ENCODE measurements around the gene PGAP1.
"Not testable (repeated sequence)": the region's sequence is repeated elsewhere in the genome, so short reads cannot be mapped to it uniquely, and the experiment has no call there.

The PGAP1 gene

GRCh38 chr2:196949116-196949515 lies 22.6 kb upstream of the PGAP1 start:
- no peak for DNase-seq

- DNase-seq = no peak
These were observed 18.1 kb upstream of the PGAP1 start for GRCh38 chr2:196944570-196944969.

GRCh38 chr2:196941398-196942078 lies 15.0 kb upstream of the PGAP1 start:
- no peak for DNase-seq

GRCh38 chr2:196939371-196939770 lies 12.9 kb upstream of the PGAP1 start:
- no peak for DNase-seq

DNA sequence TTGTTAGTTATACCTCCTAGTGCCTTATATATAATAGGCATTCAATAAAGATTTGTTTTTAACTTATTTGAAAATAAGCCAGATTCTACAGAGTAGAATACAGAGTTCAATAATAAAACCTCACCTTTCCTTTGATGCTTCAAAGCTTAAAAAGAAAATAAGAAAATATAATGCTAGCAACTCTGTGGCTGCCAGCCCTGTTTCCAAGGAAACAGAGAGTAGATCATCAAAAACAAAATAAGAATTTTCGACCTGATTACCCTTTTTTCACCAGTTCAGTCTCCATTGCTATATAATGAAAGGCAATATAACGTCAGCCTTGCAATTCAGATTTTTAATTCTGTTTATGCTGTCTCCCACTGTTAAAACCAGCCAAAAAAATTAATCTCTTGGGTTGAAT lies 8.9 kb upstream of the PGAP1 start:
- DNase-seq = peak; percentile 20

DNA sequence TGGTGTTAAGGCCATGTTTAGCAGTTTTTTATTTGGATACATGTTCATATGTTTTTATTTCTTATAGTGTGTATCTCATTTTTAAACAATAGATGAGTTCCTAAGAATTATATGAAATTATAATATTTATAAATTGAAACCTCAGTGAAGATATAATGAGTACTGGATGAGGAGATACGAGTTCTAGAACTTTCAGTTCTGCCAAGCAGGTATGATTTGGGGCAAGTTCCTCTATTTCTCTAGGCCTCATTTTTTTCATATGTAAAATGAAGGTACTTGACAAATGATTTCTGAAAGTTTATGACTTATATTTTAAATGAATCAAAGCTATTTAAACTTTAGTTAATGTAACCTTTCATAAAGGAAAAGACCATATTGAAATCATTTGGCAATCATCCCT lies 8.2 kb upstream of the PGAP1 start:
- DNase-seq = no peak

DNA sequence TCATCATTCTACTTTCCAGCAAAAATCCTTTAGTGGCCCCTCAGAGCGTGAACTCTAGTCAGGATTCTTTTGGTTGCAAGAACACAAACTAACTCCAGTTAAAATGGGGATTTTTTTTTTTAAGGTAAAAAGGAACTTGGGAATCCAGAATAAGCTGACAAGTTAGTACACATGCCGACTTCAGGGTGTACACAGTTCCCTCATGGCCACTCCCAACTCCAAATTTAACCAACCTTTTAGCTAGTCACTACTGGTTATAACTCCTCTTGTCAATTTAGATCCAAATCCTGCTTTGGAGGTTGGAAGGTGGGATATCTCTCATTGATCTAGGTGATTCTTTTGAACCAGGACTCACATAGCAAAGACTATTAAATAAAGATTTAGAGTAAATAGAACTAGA lies 5.0 kb upstream of the PGAP1 start:
- no peak for DNase-seq

DNA sequence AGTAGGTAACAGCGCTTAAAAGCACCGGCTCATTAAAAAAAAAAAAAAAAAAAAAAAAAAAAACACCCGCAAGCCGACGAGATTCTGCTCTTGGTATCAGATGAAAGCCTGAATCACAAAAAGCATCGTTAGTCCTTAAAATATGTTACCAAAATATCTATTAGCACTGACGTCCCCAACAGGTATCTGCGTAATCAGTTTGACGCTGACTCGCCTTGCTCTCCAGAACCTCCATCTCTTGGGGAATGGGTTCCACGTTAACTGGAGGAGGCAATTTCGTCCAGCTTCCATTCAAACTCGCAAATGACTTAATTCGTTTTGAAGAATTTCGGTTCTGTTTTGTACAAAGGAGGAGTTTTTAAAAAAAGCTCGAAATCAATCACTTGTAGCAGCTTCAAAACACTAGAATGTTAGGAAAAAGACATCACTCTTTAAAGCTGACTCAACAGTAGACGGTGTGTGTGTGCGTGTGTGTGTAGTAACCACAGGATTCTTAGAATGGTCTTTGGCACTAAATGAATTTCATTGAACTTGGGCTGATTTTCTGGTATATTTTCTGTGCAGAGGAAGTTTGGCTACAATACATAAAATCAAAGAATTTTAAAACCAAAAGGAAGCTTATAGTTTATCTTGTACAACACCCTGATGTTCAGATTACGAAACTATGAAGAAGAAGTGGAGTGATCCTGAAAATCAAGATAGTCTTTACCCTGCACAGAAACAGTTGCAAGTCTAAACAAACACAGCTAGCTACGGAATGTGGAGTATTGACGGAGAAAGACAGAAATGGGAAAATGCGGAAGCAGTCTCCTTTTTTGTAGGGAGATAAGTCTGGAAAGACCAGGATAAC lies 1.1 kb upstream of the PGAP1 start:
- peak; percentile 57 for DNase-seq

GRCh38 chr2:196925768-196926561 lies 542 bp downstream of the PGAP1 start:
- peak; percentile 12 for DNase-seq

DNA sequence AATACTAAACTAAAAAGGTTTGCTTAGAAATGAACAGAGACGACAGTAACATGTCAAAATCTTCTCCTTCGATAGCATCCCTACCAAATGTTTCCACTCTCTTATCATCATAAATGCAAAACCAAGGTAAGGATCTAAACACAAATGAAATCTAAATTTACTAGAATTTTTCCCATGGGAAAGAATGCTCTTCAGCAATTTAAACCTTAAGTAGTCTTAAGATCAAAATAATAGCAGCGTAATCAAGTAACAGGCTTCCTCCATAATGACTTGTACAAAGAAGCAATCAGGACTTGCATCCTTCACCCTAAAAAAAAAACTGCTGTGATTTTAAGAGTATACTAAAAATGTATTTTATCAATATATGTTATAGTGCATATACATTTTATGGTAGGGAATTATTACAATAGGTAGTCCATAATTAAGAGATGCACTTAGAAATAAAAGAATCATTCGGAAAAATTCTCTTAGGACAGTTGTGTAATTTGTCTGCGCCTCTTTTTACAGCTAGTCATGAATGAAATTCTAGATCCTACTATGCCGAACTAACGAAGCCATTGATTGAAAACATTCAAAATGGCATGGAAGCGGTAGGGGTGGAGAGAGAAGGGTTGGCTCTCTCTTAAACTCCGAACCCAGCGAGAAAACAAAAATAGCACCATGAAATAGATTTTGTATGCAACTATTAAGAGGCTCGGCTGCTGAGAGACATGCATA lies 1.3 kb downstream of the PGAP1 start:
- no peak for DNase-seq

DNA sequence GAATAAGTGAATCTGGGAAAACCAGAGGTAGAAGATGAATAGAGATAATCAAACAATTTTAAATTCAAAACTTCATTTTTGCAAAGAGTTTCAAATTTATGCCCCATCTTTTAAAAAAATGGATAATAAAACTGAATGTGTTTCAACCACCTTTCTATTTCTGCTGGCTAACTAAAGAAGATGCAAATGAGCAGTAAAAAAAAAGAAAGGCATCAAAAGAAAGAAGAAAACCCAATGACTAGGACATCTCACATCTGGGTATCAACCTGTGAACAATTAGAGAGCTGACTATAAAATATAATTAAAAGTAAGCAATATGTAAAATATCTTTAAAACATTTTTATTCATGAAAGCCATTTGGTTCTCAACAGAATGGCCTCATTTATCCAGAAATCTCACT lies 2.5 kb downstream of the PGAP1 start:
- no peak for DNase-seq

DNA sequence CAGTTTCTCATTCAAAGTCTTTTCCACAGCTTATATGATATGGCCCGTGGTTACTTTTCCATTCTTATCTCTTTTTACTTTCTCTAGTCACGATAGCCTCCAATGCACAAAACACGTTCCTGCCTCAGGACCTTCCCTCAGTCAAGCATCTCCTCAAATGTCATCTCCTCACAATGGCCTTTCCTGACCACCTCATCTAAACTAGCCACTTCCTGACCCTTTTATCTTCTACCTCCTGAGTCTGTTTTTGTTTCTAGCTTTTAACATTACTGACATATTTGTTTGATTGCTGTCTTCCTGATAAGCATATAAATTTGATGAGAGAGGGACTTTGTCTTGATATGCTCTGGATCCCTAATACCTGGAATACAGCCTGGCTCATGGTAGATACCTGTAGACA lies 7.6 kb downstream of the PGAP1 start:
- DNase-seq = no peak

- DNase-seq = no peak
These were observed 8.7 kb downstream of the PGAP1 start for GRCh38 chr2:196917802-196918201.

GRCh38 chr2:196915507-196916189 lies 10.9 kb downstream of the PGAP1 start:
- DNase-seq = peak; percentile 23

GRCh38 chr2:196914867-196915460 lies 11.5 kb downstream of the PGAP1 start:
- peak; percentile 59 for DNase-seq

- DNase-seq = no peak
These were observed 12.8 kb downstream of the PGAP1 start for GRCh38 chr2:196913691-196914090.

GRCh38 chr2:196905365-196905764 lies 21.1 kb downstream of the PGAP1 start:
- DNase-seq = not testable (repeated sequence)

GRCh38 chr2:196902828-196903227 lies 23.7 kb downstream of the PGAP1 start:
- no peak for DNase-seq

- no peak for DNase-seq
These were observed 25.7 kb downstream of the PGAP1 start for GRCh38 chr2:196900843-196901242.

- no peak for DNase-seq
These were observed 26.5 kb downstream of the PGAP1 start for GRCh38 chr2:196899976-196900375.

DNA sequence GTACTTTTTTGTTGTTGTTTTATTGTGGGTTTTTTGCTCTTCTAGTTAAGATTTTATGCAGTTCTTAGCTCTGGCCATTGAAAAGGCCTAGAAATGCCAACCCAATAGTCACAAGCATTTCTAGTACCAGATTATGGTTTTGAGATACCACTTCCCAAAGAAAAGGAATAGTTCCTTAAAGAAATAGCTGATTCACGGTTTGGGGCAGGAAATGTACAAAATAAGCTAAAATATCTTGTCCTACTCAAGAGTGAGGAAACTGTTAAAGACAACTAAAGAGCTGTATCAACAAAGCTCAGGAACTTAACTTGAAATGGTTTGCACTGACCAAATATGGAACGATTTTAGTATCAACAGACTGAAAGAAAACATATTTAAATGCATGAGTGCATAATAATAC lies 35.4 kb downstream of the PGAP1 start:
- no peak for DNase-seq

DNA sequence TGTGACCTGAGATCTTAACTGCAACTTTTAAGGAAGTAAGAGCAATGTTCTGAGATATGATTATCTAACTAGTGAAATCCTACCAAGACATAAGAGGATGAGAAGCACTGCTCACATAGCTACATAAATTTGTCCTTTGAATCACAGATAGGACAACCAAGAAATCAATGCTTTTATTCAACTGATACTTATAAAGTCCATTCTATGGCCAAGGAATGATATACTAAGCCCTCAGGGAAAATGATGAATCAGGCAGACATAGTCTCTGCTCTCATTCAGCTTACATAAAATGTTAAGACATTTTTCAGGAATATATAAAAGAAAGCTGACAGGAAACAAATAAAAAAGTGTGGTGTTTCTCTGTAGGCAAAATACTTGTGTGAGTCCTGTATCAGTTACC lies 39.1 kb downstream of the PGAP1 start:
- DNase-seq = no peak

Measured in CD4-positive, alpha-beta T cell treated with Interleukin-17A for 1 hour (primary cell).